Muscle layer of colon (tissue), 2 donors: ENCODE results near the gene SMURF2.

Experiments
- H3K27ac ChIP-seq: one replicate; pipeline ENCODE4 v1.7.0; 2013; ENCODE audit warnings: low read depth, mild to moderate bottlenecking, low read length, moderate library complexity
- H3K27me3 ChIP-seq, 2 donors: one replicate each; pipeline ENCODE4 v1.7.0; 2013; ENCODE audit warnings: low read length in 2 of 2, mild to moderate bottlenecking in 2 of 2; ENCODE audit not compliant: insufficient read depth in 2 of 2, control insufficient read depth in 1 of 2
- H3K36me3 ChIP-seq: one replicate; pipeline ENCODE4 v1.7.0; 2013; ENCODE audit warnings: mild to moderate bottlenecking, low read length; ENCODE audit not compliant: insufficient read depth
- H3K4me1 ChIP-seq: one replicate; pipeline ENCODE4 v1.7.0; 2013; ENCODE audit warnings: mild to moderate bottlenecking, low read length; ENCODE audit not compliant: insufficient read depth
- H3K4me3 ChIP-seq, 2 donors: one replicate each; pipeline ENCODE4 v1.7.0; 2013; ENCODE audit warnings: low read length in 2 of 2, low read depth in 1 of 2, mild to moderate bottlenecking in 1 of 2, moderate library complexity in 1 of 2
- H3K9ac ChIP-seq: one replicate; pipeline ENCODE4 v1.7.0; 2013; ENCODE audit warnings: low read length
- H3K9me3 ChIP-seq: one replicate; pipeline ENCODE4 v1.7.0; 2013; ENCODE audit warnings: mild to moderate bottlenecking, low read length
- donor health status: abdominal sarcoma.
- donor health status: Adenocarcinoma of cecum.

The SMURF2 gene

GRCh38 chr17:64661976-64662773 lies at the start of gene SMURF2:
Gene SMURF2 (minus strand): TSS chr17:64662307. CDS start chr17:64661880, 427 bp downstream.
- Histone ChIP-seq H3K9me3 (no peaks in the 10 kb centered on the region), H3K4me1 (peaks cover 22% of the 10 kb centered on the region), H3K36me3 (no peaks in the 10 kb centered on the region), H3K27me3 (no peaks in the 10 kb centered on the region), H3K27ac (peak within 1 kb of the TSS; percentile 82), H3K9ac (peak within 1 kb of the TSS; percentile 72), H3K4me3 (peak within 1 kb of the TSS; percentile 64 to 70)

GRCh38 chr17:64709481-64709880 lies 47.4 kb upstream of the SMURF2 start:
- Histone ChIP-seq H3K9ac (no peak overlapping the region), H3K4me3 (no peak overlapping the region), H3K27ac (no peak overlapping the region), H3K9me3 (no peaks in the 10 kb centered on the region), H3K36me3 (no peaks in the 10 kb centered on the region), H3K27me3 (no peaks in the 10 kb centered on the region), H3K4me1 (peaks cover 11% of the 10 kb centered on the region)

GRCh38 chr17:64707050-64707591 lies 45.0 kb upstream of the SMURF2 start:
- Histone ChIP-seq H3K4me1 (peaks cover 11% of the 10 kb centered on the region), H3K9ac (no peak overlapping the region), H3K36me3 (no peaks in the 10 kb centered on the region), H3K27ac (peak overlapping the region; percentile 12), H3K27me3 (no peaks in the 10 kb centered on the region), H3K4me3 (no peak overlapping the region), H3K9me3 (no peaks in the 10 kb centered on the region)

GRCh38 chr17:64706224-64707049 lies 44.3 kb upstream of the SMURF2 start:
- Histone ChIP-seq H3K27me3 (no peaks in the 10 kb centered on the region), H3K4me1 (peaks cover 11% of the 10 kb centered on the region), H3K9ac (no peak overlapping the region), H3K9me3 (no peaks in the 10 kb centered on the region), H3K27ac (no peak overlapping the region), H3K4me3 (no peak overlapping the region), H3K36me3 (no peaks in the 10 kb centered on the region)

GRCh38 chr17:64702815-64703214 lies 40.7 kb upstream of the SMURF2 start:
- Histone ChIP-seq H3K27ac (no peak overlapping the region), H3K36me3 (no peaks in the 10 kb centered on the region)

GRCh38 chr17:64698725-64699124 lies 36.6 kb upstream of the SMURF2 start:
- H3K4me3 ChIP-seq, result no peak overlapping the region
- H3K9me3 ChIP-seq, result no peaks in the 10 kb centered on the region
- no peak overlapping the region for H3K9ac ChIP-seq
- no peak overlapping the region for H3K27ac ChIP-seq
- H3K27me3 ChIP-seq, result no peaks in the 10 kb centered on the region
- no peaks in the 10 kb centered on the region for H3K36me3 ChIP-seq
- H3K4me1 ChIP-seq, result no peaks in the 10 kb centered on the region

More at GRCh38 chr17:64702815-64703214, 40.7 kb upstream of the SMURF2 start:
- H3K9me3 ChIP-seq, result no peaks in the 10 kb centered on the region
- peaks cover 6% of the 10 kb centered on the region for H3K4me1 ChIP-seq
- H3K27me3 ChIP-seq, result no peaks in the 10 kb centered on the region
- H3K4me3 ChIP-seq, result no peak overlapping the region
- no peak overlapping the region for H3K9ac ChIP-seq

GRCh38 chr17:64694207-64694606 lies 32.1 kb upstream of the SMURF2 start:
- Histone ChIP-seq H3K4me1 (no peaks in the 10 kb centered on the region), H3K27me3 (no peaks in the 10 kb centered on the region), H3K36me3 (no peaks in the 10 kb centered on the region), H3K4me3 (no peak overlapping the region), H3K27ac (no peak overlapping the region), H3K9me3 (no peaks in the 10 kb centered on the region), H3K9ac (no peak overlapping the region)

GRCh38 chr17:64692187-64692586 lies 30.1 kb upstream of the SMURF2 start:
- Histone ChIP-seq H3K27me3 (no peaks in the 10 kb centered on the region), H3K4me3 (no peak overlapping the region), H3K36me3 (no peaks in the 10 kb centered on the region), H3K9me3 (no peaks in the 10 kb centered on the region), H3K27ac (no peak overlapping the region), H3K4me1 (no peaks in the 10 kb centered on the region), H3K9ac (no peak overlapping the region)

GRCh38 chr17:64689106-64689505 lies 27.0 kb upstream of the SMURF2 start:
- Histone ChIP-seq H3K4me3 (no peak overlapping the region), H3K9ac (no peak overlapping the region), H3K9me3 (no peaks in the 10 kb centered on the region), H3K36me3 (no peaks in the 10 kb centered on the region), H3K27ac (no peak overlapping the region), H3K4me1 (no peaks in the 10 kb centered on the region), H3K27me3 (no peaks in the 10 kb centered on the region)

GRCh38 chr17:64688481-64688880 lies 26.4 kb upstream of the SMURF2 start:
- Histone ChIP-seq H3K4me1 (no peaks in the 10 kb centered on the region), H3K27me3 (no peaks in the 10 kb centered on the region), H3K4me3 (no peak overlapping the region), H3K27ac (no peak overlapping the region), H3K9ac (no peak overlapping the region), H3K36me3 (no peaks in the 10 kb centered on the region), H3K9me3 (no peaks in the 10 kb centered on the region)

GRCh38 chr17:64687961-64688360 lies 25.9 kb upstream of the SMURF2 start:
- H3K27ac ChIP-seq, result no peak overlapping the region
- H3K4me3 ChIP-seq, result no peak overlapping the region
- H3K9me3 ChIP-seq, result no peaks in the 10 kb centered on the region
- no peaks in the 10 kb centered on the region for H3K36me3 ChIP-seq
- no peak overlapping the region for H3K9ac ChIP-seq
- H3K4me1 ChIP-seq, result no peaks in the 10 kb centered on the region
- no peaks in the 10 kb centered on the region for H3K27me3 ChIP-seq
